Measurements from ENCODE around the gene PTPRD. TPM values are rescaled to one million over a fixed set of nuclear protein-coding genes. Genes with fewer than 3 reads are reported as not detected.

Gene PTPRD
- total RNA-seq, 1 experiment from 2014 or later, result 32.5 TPM

GRCh38 chr9:9284201-9284600 lies 1328.6 kb downstream of the PTPRD start:
- no peaks in the 10 kb centered on the region for H3K27me3 Mint-ChIP-seq (ENCODE audit: low read depth)
- no peak overlapping the region for H3K23ac ChIP-seq (ENCODE audit: insufficient read length, low read depth, low read length)
- TF ChIP-seq CTCF (conservative IDR thresholded peaks at IDR 0.05), result no peak
- H4K8ac ChIP-seq (replicated peaks; ENCODE audit: insufficient read length, low read depth, low read length), result no peak overlapping the region
- H3K9ac ChIP-seq (ENCODE audit: extremely low read depth, insufficient read length, low read length), result no peak overlapping the region
- H3K23me2 ChIP-seq (ENCODE audit: insufficient read length, low read depth, low read length, poor library complexity, severe bottlenecking), result no peaks in the 10 kb centered on the region
- H3K27me3 ChIP-seq (ENCODE audit: insufficient read depth, low read length), result no peaks in the 10 kb centered on the region
- H4K5ac ChIP-seq (ENCODE audit: insufficient read length, low read depth, low read length), result no peak overlapping the region
- no peak overlapping the region for H3K4me2 ChIP-seq (ENCODE audit: insufficient read depth, insufficient read length, low read length)
- H3K27ac Mint-ChIP-seq, result no peak overlapping the region
- H3K9me3 ChIP-seq (ENCODE audit: control insufficient read depth, low read depth, low read length), result no peaks in the 10 kb centered on the region
- no peaks in the 10 kb centered on the region for H3K36me3 Mint-ChIP-seq (ENCODE audit: insufficient read depth in 1 of 3, low read depth in 3 of 3)
- no peak overlapping the region for H2BK5ac ChIP-seq (ENCODE audit: insufficient read length, low read length)
- H3K79me2 ChIP-seq (ENCODE audit: insufficient read depth, low read length), result no peaks in the 10 kb centered on the region
- H4K20me1 ChIP-seq (ENCODE audit: control insufficient read depth, insufficient read depth, insufficient read length), result no peaks in the 10 kb centered on the region
- H3K4me1 ChIP-seq (ENCODE audit: insufficient read depth, low read length), result no peaks in the 10 kb centered on the region
- no peaks in the 10 kb centered on the region for H3K9me3 Mint-ChIP-seq
- H3K4ac ChIP-seq (ENCODE audit: low read depth, low read length), result no peak overlapping the region
- H3K18ac ChIP-seq (ENCODE audit: insufficient read length, low read depth, low read length), result no peak overlapping the region
- H3T11ph ChIP-seq (ENCODE audit: low read length), result no peak overlapping the region
- H3K4me3 Mint-ChIP-seq, result no peak overlapping the region
- no peak overlapping the region for H2BK15ac ChIP-seq (ENCODE audit: low read depth, low read length)
- WGBS (ENCODE audit: extremely low coverage, insufficient read length, low lambda C conversion rate), result no CpG with 5 or more reads among the region's 2 CpGs
- no peak for DNase-seq
- no peak overlapping the region for H3K14ac ChIP-seq (ENCODE audit: insufficient read depth, low read length)
- no peak overlapping the region for H2BK20ac ChIP-seq (ENCODE audit: low read depth, low read length, poor library complexity, severe bottlenecking)
- no peak overlapping the region for H2AK5ac ChIP-seq (ENCODE audit: insufficient read length, low read length)
- H3K56ac ChIP-seq (ENCODE audit: insufficient read length, low read depth, low read length), result no peak overlapping the region
- H3K4me1 Mint-ChIP-seq, result no peaks in the 10 kb centered on the region
- H2AFZ ChIP-seq (ENCODE audit: low read length), result no peak overlapping the region
- H3K79me1 ChIP-seq (ENCODE audit: insufficient read depth, low read depth, low read length, poor library complexity, severe bottlenecking), result no peaks in the 10 kb centered on the region
- no peak overlapping the region for H3K27ac ChIP-seq (ENCODE audit: insufficient read length, low read depth, low read length)
- H2BK120ac ChIP-seq (ENCODE audit: low read depth, low read length, poor library complexity, severe bottlenecking), result no peak overlapping the region
- no peak overlapping the region for H2BK12ac ChIP-seq (ENCODE audit: insufficient read length, low read depth, low read length)
- no peak overlapping the region for H4K91ac ChIP-seq (ENCODE audit: insufficient read length, low read depth, low read length)

Data from H9 (cell line).